Measurements from ENCODE around the gene OPN4.

The OPN4 gene

DNA sequence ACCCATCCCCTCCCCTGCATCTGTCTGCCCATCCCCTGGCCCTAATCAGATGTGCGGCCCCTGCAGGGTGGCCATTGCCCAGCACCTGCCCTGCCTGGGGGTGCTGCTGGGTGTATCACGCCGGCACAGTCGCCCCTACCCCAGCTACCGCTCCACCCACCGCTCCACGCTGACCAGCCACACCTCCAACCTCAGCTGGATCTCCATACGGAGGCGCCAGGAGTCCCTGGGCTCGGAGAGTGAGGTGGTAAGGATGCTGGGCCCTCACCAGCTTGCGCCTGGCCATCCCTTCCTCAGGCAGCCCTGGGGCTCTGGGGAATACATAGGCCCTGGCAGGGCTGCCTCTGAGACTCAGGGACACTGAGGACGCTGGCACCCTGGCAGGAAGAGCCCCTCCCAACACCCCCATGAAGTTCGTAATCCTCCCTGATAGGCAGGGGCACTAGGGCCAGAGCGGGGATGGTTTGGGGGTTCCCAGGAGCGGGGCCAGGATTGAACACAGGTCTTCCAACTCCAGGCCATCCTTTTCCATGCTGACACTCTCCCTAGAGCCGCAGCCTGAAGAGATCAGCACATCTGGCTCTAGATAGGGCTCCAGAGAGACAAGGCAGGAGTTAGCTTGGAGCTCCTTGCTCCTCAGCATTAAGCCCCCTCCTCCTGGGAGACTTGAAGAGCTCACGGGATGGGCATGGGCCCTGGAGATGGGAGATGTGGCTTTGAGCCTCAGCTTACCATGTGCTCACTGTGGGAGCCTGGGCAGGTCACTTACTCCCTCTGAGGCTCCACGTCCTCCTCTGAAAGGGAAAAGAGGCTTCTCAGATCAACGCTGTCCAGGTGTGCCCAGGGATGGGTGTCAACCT lies 8.1 kb downstream of the OPN4 start:
- no peak for DNase-seq

DNA sequence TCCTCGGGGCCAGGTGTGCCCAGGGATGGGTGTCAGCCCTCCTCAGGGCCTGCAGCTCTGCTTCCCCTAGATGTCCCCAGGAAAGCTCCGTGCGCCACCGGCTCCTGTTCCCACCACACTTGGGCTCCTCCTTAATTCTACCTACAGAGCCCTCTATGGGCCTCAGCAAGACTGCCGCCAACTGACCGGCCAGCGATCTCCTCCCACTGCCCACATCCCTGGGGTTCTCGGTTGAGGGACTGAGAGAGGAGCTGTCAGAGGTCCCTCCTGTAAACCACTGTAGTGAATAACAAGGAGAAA lies 8.6 kb downstream of the OPN4 start:
- no peak for DNase-seq

DNA sequence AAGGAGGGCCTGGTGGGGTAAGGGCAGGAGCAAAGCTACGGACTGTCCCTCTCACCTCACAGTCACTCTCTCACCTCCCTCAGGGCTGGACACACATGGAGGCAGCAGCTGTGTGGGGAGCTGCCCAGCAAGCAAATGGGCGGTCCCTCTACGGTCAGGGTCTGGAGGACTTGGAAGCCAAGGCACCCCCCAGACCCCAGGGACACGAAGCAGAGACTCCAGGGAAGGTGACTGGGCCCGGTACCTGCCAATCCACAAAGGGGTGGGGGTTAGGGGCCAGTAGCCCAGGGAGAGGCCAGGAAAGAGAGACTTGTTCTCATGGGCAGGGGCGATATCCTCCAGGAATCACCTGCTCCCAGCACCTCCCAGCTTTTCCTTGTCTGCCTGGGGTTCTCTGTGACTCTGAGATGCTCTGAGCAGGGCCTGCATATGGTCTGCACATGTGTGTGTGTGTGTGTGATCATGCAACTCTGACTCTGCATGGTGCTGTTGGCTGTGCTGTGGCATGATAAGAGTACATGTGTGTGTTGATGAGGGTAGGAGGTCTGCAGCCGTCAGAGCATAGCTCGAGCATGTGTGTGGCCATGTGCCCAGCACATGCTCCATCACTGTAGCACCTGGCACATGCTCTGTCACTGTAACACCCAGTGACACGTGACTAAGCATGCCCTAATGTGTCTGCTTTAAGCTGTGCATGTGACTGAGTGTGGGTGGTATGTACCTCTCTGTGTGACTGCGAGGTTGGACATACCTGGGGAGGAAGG lies 9.4 kb downstream of the OPN4 start:
- DNase-seq = no peak

DNA sequence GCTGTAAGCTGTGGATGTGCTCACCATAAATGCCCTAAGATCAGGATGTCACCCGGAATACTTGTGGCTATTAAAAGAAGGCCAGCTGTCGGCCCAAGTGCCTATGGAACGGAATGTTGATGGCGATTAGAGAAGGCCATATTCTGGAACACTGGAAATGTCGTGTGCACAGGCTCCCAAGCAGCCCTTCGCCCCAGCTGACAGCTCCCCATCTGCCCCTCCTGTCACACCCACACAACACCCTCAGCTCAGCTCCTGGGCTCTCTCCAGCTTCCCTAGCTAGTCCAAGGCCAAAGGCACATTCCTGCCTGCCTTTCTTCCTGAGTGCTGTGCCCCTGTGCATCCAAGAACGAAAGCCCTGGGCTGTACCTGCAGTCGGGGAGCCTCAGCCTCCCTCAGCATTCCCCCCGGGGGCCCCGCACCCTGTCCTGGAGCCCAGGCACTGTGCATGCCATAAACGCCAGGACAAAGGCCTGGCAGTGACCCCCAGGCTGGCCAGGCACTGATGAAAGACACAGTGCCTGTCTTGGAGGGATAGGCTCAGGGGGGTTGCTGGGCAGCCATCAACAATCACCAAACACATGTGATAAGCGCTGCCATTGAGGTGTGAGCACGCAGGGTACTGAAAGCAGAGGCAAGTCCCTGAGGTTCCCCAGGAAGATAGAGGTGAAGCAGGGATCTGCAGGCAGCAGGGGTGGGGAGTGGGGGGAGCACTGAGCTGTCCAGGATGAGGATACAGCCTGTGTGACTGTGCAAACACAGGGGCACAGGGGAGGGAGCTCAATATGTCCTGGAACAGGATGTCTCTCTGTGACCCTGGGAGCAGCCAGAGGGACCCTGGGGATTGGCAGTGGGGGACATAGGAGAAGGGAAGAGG lies 10.2 kb downstream of the OPN4 start:
- no peak for DNase-seq

GRCh38 chr10:86665218-86665607 lies 10.9 kb downstream of the OPN4 start:
- no peak for DNase-seq

DNA sequence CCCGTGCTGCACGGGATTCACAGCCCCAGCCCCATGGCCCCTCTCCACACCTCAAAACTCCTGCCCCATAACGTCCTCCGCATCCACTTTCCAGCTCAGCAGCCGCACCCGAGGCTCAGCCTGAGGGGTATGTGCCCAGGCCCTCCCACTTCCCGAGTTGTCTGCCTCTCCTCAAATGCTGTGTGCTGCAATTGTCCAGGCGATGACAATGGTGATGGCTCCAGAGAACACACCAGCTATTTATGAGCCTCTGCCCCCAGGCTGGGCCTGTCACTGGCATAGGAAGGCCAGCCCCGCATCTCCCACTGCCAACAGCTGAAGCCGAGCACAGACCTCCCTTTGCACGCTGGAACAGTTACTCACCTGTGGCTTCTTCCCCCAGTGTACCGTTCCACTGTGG lies 11.5 kb downstream of the OPN4 start:
- no peak for DNase-seq

DNA sequence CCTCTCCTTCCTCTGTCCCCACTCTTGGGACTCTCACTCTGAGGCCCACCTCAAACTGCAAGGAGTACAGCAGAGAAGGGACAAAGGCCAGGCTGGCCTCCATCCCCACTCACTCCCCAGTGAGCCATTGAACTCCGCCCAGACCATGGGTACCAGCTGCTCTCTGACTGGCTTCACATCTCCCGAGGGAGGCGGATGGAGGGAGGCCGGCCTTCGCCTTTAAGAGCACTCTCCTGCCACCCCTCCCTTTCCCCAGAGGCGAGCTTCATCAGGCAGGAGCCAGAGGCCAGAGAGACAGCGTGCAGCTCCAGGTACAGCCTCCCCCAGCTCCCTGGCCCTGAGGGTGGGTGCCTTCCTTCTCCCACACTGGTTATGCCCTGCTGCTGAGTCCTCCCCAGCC lies 12.2 kb downstream of the OPN4 start:
- no peak for DNase-seq

DNA sequence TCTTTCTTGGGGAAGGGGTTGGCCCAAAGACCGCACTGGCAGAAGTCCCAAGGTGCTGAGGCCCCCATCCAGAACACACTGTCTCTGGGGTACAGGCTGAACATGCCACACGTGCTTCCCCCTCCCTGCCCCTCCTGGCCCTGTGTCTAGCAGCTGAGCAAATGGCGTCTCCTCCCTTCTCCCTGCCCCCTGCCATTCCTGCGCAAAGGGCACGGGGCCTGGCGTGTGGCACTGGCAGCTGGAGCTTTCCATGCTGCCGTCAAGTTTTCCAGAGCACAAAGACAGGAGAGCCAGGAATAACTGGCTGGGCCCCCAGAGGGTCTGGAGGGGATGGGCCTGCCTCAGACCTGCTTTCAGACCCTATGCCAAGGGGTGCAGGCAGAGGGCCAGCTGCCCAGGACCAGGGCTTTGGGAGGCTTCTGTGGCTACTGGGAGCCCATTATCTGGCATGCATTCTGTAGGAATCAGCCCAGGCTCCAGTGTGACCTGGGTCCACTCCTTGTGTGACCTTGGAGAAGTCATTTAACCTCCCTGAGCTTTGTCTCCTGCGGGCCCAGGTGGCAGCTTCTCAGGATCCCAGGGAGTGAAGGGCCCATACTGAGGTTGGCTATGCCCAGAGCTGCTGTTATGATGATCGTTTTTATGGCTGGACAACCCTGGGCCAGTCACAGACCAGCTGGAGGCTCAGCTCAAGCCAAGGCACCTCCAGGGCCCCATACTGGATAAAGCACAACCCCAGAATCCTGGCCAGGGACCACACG lies 13.3 kb downstream of the OPN4 start:
- no peak for DNase-seq

DNA sequence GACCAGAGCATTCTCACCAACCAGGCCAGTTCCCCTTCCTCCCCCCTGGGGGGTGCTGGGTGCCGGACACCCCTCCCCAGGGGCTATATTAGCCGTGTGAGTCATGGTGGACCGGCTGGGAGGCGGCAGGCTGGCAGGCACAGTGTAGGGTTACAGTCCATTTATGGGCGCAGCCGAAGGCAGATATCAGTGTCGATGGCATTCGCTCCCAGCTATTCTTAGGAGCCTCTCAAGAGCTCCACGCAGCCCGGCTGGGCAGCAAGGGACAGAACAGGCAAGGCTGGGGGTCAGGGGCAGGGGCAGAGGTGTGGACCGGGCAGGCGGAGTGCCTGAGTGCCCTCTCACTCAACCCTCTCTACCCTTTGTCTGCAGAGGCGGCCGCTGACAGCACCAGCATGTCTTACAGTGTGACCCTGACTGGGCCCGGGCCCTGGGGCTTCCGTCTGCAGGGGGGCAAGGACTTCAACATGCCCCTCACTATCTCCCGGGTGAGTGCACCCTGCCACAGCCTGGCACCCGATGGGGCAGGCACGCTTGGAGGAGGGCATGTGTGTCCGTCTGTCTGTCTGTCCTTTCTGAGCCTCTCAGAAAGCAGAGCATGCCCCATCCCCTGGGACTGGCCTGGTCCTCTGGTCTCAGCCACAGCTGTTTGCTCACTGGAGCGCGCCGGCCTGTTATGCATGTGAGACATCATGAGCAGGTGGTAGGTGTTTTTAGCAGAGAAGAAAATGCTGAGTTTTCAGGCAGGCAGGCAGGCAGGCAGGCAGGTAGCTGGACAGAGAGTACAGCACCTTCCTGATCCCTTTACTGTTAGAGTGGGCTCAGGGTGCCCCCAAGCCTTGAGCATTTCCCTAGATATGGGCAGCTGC lies 14.2 kb downstream of the OPN4 start, which contains the start of gene LDB3:
LDB3 (plus strand) TSS at position 215 of the 869 bp plus-strand sequence; CDS start at position 396, 181 bp downstream.
- DNase-seq = no peak

- DNase-seq = no peak
Observed at GRCh38 chr10:86670290-86670811, 16.0 kb downstream of the OPN4 start.

DNA sequence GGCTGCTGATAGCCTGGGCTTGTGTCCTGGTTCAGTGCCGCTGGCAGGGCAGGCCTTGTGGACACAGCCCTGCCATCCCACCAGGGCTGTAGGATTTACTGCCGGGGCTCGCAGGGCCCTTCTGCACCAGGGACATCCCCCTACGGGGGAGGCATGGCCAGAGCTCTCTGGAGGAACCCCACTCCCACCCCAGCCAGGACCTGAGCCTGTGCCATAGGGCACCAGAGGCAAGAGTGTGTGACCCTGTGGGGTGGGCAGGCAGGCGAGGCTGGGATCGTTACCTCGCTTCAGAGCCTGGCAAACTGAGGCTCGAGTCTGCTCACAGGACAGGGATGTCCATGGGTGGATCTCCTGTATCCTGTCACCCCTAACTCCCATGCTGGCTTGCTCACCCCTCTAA lies 16.5 kb downstream of the OPN4 start:
- no peak for DNase-seq

DNA sequence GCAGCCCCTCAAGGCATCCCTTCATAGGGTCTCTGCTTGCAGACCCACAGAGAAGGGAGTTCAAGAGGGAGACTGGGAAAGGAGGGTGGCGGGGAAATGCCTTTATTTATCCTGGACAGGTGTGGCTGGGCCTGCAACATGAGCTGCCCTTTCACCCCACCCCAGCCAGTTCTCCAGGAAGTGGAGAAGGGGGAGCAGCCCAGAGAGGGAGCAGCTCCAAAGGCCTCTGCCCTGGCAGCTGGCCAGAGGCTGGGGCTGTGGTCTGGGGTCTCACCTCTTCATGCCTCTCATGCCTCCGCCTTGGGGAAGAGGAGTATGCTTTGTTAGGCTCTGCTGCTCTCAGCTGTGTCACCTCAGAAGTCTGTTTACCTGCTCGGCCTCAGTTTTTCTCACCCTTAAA lies 17.1 kb downstream of the OPN4 start:
- no peak for DNase-seq

- no peak for DNase-seq
Observed at GRCh38 chr10:86671985-86672710, 17.8 kb downstream of the OPN4 start.

GRCh38 chr10:86673216-86673826 lies 19.0 kb downstream of the OPN4 start:
- no peak for DNase-seq

GRCh38 chr10:86673827-86674581 lies 19.7 kb downstream of the OPN4 start:
- no peak for DNase-seq

- DNase-seq = no peak
Observed at GRCh38 chr10:86674912-86675311, 20.6 kb downstream of the OPN4 start.

DNA sequence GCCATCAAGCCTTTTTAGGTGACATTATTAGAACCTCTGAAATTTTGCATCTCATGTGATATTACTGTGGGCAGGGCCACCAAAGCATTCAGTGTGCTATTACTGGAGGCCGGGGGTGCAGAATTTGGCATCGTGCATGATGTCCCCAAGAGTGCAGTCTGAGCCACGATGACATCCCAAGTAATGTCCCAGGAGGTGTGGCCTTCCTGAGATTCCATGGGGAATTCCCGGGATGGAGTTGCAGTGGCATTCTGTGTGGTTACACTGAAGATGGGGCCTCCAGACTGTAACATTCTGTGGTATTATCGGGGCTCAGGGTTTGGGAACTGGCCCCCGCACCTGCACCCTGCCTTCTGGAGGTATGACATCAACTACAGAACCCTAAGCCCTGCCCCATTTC lies 23.0 kb downstream of the OPN4 start:
- no peak for DNase-seq

- no peak for DNase-seq
Observed at GRCh38 chr10:86678999-86679792, 24.8 kb downstream of the OPN4 start.

- DNase-seq = no peak
Observed at GRCh38 chr10:86681047-86681446, 26.7 kb downstream of the OPN4 start.
